HepG2 (cell line): Measurements from ENCODE around the gene PGPEP1. TPM values are rescaled to one million over a fixed set of nuclear protein-coding genes. Genes with fewer than 3 reads are reported as not detected.

Source experiments
- ATAD3A ChIP-seq: sonication (generic); formaldehyde crosslinking; IDR thresholded peaks from 2 replicates; pipeline ENCODE4 v1.4.0; 2020; ENCODE audit warnings: missing genetic modification reagents
- BCL3 ChIP-seq: sonication (generic); formaldehyde crosslinking; IDR thresholded peaks from 2 replicates; pipeline ENCODE4 v1.5.1; 2020; ENCODE audit warnings: mild to moderate bottlenecking, missing genetic modification reagents, moderate library complexity
- BCL6 ChIP-seq: IDR thresholded peaks from 2 replicates; pipeline ENCODE4 v1.6.1; 2016; ENCODE audit warnings: missing genetic modification reagents, missing compliant biosample characterization
- MBNL3 ChIP-seq: fragments of 250-450 bp; sonication (Bioruptor Pico); conservative IDR thresholded peaks from 2 replicates; pipeline ENCODE4 v1.8.0; 2022; ENCODE audit warnings: mild to moderate bottlenecking, inconsistent platforms
- MEIS2 ChIP-seq: sonication (generic); formaldehyde crosslinking; IDR thresholded peaks from 2 replicates; pipeline ENCODE4 v1.9.0; 2021; ENCODE audit warnings: mild to moderate bottlenecking, missing genetic modification reagents
- SUZ12 ChIP-seq: fragments of 150-350 bp; IDR thresholded peaks from 2 replicates; pipeline ENCODE4 v1.6.1; 2014; ENCODE audit warnings: low read depth, low read length
- TAF1 ChIP-seq: sonication (generic); formaldehyde crosslinking; IDR thresholded peaks from 2 replicates; pipeline ENCODE4 v1.4.0; 2020; ENCODE audit warnings: missing genetic modification reagents
- TFAP4 ChIP-seq: sonication (generic); IDR thresholded peaks from 2 replicates; pipeline ENCODE4 v1.6.1; 2016; ENCODE audit warnings: low read depth, borderline replicate concordance
- ZC3H4 ChIP-seq: sonication (generic); formaldehyde crosslinking; IDR thresholded peaks from 2 replicates; pipeline ENCODE4 v1.4.0; 2020; ENCODE audit warnings: missing genetic modification reagents, borderline replicate concordance
- ZNF614 ChIP-seq: IDR thresholded peaks from 2 replicates; pipeline ENCODE4 v1.6.1; 2018; ENCODE audit warnings: missing biosample characterization, missing genetic modification reagents, inconsistent platforms, borderline replicate concordance
- ZNF672 ChIP-seq: sonication (generic); formaldehyde crosslinking; IDR thresholded peaks from 2 replicates; pipeline ENCODE4 v1.8.1; 2022; ENCODE audit warnings: missing genetic modification reagents
- ZNF777 ChIP-seq: sonication (generic); formaldehyde crosslinking; IDR thresholded peaks from 2 replicates; pipeline ENCODE4 v1.4.0; 2020; ENCODE audit warnings: missing genetic modification reagents
- polyA plus RNA-seq, 8 experiments: library from polyadenylated mRNA; depleted of rRNA in 3 of 8; stranded (reverse) in 7 of 8; unstranded in 1 of 8; fragments of >200 nt; fragmentation: Illumina TruSeq in 4 of 8; extraction: Trizol in 4 of 8; gene quantifications; 2 replicates each; pipeline versions ENCODE4 v1.2.1 to v1.2.3, GENCODE V29; 2011 to 2016; ENCODE audit warnings: low read depth in 4 of 8, missing spikeins in 1 of 8, mixed read lengths in 1 of 8; ENCODE audit not compliant: insufficient read depth in 1 of 8
- total RNA-seq, 5 experiments: library from RNA; depleted of rRNA; stranded (reverse); fragments of >200 nt; fragmentation: Illumina TruSeq; extraction: Trizol; gene quantifications; 2 replicates each; pipeline ENCODE4 v1.2.3, GENCODE V29; 2016; ENCODE audit warnings: low read depth in 1 of 5
- TF ChIP-seq, protein P1 (sequence below): sonication (generic); formaldehyde crosslinking; conservative IDR thresholded peaks from 2 replicates; pipeline ENCODE4 v1.8.0; 2022; ENCODE audit warnings: low read depth, missing genetic modification reagents
- TF ChIP-seq, protein P2 (sequence below): sonication (generic); formaldehyde crosslinking; IDR thresholded peaks from 2 replicates; pipeline ENCODE4 v1.5.1; 2020; ENCODE audit warnings: missing genetic modification reagents, mild to moderate bottlenecking, borderline replicate concordance
- TF ChIP-seq, protein P3 (sequence below): sonication (generic); formaldehyde crosslinking; IDR thresholded peaks from 2 replicates; pipeline ENCODE4 v1.8.0; 2022; ENCODE audit warnings: missing genetic modification reagents, mild to moderate bottlenecking, moderate library complexity, borderline replicate concordance
- TF ChIP-seq, protein P4 (sequence below): sonication (generic); formaldehyde crosslinking; IDR thresholded peaks from 2 replicates; pipeline ENCODE4 v1.4.0; 2020; ENCODE audit warnings: missing genetic modification reagents, mild to moderate bottlenecking, borderline replicate concordance
- TF ChIP-seq, protein P5 (sequence below): sonication (generic); formaldehyde crosslinking; IDR thresholded peaks from 2 replicates; pipeline ENCODE4 v1.8.1; 2023; ENCODE audit warnings: mild to moderate bottlenecking, missing genetic modification reagents

Gene PGPEP1
- total and polyA plus RNA-seq, 2 of the 13 experiments (the other 11 are each of a cell fraction or from before 2014, with no cell fraction given): 53.1 to 56.6 TPM

- TF ChIP-seq, protein P1, sequence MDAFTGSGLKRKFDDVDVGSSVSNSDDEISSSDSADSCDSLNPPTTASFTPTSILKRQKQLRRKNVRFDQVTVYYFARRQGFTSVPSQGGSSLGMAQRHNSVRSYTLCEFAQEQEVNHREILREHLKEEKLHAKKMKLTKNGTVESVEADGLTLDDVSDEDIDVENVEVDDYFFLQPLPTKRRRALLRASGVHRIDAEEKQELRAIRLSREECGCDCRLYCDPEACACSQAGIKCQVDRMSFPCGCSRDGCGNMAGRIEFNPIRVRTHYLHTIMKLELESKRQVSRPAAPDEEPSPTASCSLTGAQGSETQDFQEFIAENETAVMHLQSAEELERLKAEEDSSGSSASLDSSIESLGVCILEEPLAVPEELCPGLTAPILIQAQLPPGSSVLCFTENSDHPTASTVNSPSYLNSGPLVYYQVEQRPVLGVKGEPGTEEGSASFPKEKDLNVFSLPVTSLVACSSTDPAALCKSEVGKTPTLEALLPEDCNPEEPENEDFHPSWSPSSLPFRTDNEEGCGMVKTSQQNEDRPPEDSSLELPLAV (CRISPR knock-in tag): no peak
- TF ChIP-seq MEIS2 (CRISPR knock-in tag) (0 out of 2 replicates have a peak, but pooled peaks have one; percentile 19), ZNF672 (CRISPR knock-in tag) (no peak), ZNF777 (CRISPR knock-in tag) (no peak), ZNF614 (CRISPR knock-in tag) (no peak), ZC3H4 (CRISPR knock-in tag) (0 out of 2 replicates have a peak, but pooled peaks have one; percentile 53), BCL6 (CRISPR knock-in tag) (peak; percentile 42), SUZ12 (no peak), BCL3 (CRISPR knock-in tag) (peak; percentile 9; the same call in 1 of the 2 replicates), TAF1 (CRISPR knock-in tag) (peak; percentile 11; the same call in 1 of the 2 replicates), TFAP4 (peak; percentile 44; the same call in 1 of the 2 replicates), ATAD3A (no peak), MBNL3 (no peak)
- TF ChIP-seq, protein P2, sequence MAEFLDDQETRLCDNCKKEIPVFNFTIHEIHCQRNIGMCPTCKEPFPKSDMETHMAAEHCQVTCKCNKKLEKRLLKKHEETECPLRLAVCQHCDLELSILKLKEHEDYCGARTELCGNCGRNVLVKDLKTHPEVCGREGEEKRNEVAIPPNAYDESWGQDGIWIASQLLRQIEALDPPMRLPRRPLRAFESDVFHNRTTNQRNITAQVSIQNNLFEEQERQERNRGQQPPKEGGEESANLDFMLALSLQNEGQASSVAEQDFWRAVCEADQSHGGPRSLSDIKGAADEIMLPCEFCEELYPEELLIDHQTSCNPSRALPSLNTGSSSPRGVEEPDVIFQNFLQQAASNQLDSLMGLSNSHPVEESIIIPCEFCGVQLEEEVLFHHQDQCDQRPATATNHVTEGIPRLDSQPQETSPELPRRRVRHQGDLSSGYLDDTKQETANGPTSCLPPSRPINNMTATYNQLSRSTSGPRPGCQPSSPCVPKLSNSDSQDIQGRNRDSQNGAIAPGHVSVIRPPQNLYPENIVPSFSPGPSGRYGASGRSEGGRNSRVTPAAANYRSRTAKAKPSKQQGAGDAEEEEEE (CRISPR knock-in tag): no peak
- TF ChIP-seq, protein P3, sequence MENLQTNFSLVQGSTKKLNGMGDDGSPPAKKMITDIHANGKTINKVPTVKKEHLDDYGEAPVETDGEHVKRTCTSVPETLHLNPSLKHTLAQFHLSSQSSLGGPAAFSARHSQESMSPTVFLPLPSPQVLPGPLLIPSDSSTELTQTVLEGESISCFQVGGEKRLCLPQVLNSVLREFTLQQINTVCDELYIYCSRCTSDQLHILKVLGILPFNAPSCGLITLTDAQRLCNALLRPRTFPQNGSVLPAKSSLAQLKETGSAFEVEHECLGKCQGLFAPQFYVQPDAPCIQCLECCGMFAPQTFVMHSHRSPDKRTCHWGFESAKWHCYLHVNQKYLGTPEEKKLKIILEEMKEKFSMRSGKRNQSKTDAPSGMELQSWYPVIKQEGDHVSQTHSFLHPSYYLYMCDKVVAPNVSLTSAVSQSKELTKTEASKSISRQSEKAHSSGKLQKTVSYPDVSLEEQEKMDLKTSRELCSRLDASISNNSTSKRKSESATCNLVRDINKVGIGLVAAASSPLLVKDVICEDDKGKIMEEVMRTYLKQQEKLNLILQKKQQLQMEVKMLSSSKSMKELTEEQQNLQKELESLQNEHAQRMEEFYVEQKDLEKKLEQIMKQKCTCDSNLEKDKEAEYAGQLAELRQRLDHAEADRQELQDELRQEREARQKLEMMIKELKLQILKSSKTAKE (CRISPR knock-in tag): peak; percentile 72
- TF ChIP-seq, protein P4, sequence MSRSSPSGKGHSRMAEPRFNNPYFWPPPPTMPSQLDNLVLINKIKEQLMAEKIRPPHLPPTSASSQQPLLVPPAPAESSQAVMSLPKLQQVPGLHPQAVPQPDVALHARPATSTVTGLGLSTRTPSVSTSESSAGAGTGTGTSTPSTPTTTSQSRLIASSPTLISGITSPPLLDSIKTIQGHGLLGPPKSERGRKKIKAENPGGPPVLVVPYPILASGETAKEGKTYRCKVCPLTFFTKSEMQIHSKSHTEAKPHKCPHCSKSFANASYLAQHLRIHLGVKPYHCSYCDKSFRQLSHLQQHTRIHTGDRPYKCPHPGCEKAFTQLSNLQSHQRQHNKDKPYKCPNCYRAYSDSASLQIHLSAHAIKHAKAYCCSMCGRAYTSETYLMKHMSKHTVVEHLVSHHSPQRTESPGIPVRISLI (CRISPR knock-in tag): 0 out of 2 replicates have a peak, but pooled peaks have one; percentile 14
- TF ChIP-seq, protein P5, sequence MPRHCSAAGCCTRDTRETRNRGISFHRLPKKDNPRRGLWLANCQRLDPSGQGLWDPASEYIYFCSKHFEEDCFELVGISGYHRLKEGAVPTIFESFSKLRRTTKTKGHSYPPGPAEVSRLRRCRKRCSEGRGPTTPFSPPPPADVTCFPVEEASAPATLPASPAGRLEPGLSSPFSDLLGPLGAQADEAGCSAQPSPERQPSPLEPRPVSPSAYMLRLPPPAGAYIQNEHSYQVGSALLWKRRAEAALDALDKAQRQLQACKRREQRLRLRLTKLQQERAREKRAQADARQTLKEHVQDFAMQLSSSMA (CRISPR knock-in tag): 0 out of 2 replicates have a peak, but pooled peaks have one; percentile 3
These were observed 22.2 kb upstream of the PGPEP1 start (continued) for GRCh38 chr19:18317961-18318800.
